Epidermal melanocyte (primary cell): Measurements from ENCODE around the gene SMG5.
A peak's percentile ranks its signal among the peaks of the same experiment; 100 is the strongest.

Experiments
- DNase-seq: peaks from one replicate; pipeline ENCODE4 v3.0.0; 2011; ENCODE audit warnings: low spot score; ENCODE audit not compliant: insufficient read length

SMG5 gene

DNA sequence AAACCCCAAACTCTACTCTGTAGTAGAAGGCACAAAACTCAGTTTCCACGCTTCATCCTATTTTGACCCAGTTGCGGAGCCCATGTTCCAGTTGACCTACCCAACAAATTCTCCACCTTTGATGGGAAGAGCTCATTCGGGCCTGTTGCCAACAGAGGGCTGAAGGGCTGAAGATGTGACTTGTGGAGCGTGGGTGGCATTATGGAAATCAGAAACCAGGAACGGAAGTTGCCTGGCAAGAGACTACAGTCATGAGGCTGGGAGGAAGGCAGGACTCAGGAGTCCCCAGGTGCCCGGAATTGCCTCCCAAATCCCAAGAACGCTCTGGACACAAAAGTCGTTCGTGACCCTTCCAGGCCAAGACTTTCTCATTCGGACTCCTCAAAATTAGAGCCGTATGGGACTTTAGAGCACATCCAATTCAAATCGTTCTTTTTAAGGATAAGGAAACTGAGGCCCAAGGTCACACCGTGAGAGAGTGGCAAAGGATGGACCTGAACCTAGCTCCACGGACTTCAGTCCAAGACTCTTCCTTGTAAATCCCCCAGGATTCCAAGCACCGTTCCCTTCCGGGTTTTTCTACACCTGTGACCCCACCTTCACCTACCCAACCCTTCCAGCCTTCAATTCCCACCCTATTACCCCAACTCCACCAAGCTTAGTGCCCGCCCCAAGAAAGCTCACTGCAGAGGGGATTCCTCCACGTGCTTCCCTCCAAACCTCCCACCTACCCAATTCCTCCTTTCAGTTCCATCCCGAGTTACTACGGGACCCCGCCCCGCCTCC lies 739 bp downstream of the SMG5 start:
- no peak for DNase-seq

DNA sequence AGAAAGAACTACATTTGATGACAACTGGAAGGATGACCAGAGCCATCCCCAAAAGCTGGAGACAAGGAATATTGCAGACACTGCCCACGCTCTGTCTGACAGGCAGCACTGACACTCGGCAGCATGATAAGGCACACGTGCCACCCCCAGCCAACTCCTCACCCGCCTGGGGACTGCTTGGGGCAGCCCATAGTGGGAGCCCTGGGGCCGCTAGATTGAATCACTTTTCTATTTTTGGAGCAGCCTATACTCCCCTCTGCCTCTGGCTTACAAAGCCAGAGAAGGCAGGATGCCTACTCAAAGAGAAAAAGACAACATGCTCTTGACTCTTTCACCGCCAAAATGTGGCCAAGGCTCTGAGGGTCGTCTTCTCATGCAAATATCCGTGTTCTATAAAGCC lies 1.3 kb downstream of the SMG5 start:
- DNase-seq: no peak

DNA sequence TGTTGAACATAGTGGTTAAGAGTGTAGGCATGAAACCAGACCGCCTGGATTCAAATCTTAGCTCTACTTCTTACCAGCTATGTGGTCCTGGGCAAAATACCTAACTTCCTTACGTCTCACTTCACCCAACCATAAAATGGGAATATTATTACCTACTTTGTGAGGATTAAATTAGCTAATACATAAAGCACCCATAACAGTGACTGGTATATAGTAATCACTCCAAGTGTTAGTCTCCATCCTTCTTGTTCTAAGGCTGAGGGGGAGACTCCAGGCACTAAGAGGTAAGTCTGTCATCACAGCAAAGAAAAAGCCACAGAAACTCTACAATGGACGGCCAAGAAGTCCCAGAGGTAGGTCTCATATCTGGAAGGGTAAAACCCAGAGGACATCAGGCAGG lies 2.8 kb downstream of the SMG5 start:
- no peak for DNase-seq

DNA sequence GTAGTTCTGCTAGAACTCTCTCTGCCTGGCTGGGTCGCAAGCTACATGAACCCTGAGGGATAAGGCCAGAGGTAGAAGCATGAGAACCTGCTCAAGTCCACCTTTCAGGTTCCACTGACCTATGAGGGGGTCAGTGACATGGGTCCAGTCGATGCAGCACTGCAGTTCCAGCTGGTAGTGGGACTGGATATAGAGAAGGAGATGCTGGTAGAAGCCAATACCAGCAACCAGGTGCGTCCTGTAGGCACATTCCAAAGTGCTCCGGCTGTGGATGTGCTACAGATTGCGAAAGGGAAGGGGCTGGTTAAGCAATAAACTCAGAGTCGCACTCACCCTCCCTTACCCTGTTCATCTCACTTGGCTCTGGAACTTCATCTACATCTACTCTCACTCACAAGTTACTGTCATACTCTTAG lies 5.7 kb downstream of the SMG5 start:
- DNase-seq: no peak

DNA sequence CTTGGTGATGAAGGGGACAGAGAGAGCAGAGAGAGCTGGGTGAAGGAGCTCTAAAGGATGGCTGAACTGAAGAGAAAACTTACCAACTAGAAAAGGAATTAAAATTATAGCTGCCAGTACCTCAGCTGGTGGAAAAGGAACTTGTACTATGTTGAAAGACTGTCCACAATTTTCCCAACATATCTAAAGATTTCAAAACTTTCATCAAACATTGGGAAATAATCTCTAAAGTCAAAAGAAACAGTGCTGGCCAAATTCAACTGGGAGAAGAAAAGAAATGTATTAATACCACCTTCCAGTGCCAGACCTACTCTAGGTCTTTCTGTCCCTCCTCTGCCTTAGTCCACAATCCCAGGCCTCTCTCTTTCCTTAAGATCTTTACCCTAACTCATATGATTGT lies 6.1 kb downstream of the SMG5 start:
- no peak for DNase-seq

DNA sequence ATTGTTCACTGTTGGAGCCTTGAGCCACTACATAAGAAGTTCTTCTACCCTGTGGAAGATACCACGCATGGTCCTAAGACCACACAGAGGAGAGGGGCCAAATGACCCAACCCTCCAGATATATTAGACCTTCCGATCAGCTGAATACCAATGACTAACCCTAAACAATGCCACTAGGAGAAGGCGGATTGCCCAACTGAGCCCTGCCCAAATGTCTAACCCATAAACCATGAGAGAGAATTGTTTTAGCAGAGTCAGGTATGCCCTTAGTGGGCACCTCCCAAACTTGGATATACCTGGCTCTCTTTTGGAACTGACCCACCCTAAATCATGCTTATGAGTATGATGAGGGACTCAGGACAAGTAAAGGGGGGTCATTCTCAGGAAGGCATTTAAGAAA lies 12.3 kb downstream of the SMG5 start:
- DNase-seq: no peak

DNA sequence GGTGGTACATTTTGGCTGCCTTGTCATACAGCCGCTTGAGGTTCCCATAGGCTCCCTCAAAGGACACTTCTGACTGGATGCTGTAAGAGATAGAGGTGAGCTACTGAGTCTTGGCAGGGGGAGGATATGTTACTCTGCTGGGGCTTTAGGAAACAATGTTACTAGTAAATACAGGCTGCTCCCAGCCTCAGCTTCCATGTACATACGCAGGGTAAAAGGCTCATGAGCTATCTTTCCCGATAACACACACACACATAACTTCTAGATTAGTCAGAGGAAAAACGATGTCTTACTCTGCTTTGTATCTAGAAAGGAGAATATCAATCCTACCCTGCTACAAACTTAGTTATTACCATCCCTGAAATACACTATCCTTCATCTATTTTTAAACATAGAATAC lies 14.3 kb downstream of the SMG5 start:
- no peak for DNase-seq

DNA sequence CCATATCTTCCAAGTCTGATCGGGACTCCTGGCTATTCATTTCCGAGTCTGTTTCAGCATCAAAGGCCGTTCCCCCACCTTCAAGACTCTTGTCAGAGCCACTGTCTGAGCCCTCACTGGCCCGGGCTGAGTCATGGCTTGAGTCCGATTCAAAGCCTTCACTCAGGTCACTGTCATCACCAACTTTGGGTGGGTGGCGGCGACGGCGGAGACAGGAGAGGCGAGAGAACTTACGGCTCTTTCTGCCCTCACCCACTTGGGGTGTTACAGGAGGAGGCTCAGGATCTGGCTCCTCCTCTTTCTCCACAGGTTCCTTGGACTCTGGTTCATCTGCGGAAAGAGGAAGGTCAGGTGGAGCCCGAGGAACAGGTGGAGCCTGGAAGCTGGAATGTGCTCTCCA lies 16.6 kb downstream of the SMG5 start:
- DNase-seq: no peak

DNA sequence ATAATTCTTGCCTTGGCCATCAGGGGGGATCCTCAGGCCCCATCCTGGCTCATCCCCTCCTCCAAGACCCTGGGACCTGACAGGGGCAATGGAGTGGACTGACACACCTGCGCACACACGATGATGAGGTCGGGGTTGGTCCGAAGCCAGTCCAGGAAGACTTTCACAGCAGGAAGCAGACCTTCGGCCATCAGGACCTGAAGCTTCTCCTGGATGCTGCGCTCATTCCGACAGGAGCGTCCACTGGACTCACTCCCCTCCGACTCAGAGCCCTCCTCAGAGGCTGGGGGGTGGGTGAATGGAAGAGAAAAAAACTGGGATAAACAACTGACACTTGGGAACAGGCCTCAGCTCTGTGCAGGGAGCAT lies 19.4 kb downstream of the SMG5 start:
- DNase-seq: no peak

DNA sequence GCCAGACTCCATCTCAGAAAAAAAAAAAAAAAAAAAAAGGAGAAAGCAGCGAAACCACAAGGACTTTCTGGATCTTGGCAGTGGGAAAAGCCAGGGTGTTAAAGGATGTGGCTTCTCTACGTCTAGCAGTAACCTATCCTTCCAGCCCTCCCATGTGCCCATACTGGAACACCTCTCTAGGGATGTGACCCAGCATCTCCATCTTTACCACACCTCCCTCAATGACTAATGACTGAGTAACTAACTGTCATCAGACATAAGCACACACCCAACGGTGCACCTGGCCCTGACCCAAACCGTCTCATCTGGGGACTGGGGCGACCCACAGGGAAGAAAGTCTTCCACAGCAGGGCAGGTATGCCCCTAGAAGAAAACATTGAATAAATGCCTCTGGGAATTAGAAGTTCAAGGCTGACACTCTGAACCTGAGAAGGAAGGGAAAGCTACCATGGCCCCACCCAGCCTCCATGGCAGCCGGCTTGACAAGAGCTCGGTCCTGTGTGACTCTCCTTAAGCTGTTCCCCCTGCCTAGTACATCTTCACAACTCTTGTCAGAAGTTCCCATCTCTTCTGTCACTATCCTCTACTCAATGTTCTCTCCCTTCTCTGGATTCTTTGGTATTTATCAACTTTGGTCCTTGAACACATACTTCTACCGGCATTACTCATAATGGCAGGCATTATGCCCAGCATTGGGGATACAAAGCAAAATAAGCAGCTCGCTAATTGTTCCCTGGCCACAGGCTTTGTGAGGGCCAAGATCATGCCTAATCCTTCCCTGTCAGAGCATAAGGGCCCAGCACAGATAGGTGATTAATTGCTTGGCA lies 20.0 kb downstream of the SMG5 start:
- peak; percentile 28 for DNase-seq

DNA sequence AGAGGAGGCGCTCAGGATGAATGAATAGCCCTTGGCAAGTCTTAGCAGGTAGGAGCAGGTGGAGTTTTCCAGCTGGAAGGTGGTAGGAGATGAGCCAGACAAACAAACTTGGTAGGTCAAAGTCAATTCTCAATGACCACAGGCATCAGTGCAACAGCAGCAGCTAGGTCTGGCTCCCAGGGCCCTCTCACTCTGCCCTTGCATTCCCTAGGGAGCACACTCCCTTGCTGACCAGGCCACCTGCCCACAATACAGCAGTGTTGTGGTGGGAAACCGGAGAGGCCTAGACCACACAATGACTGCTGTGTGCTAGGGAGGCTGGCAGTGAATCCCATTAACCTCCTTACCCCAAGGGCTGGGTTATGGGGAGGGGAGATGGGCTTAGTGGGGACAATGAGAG lies 21.7 kb downstream of the SMG5 start:
- DNase-seq: no peak

DNA sequence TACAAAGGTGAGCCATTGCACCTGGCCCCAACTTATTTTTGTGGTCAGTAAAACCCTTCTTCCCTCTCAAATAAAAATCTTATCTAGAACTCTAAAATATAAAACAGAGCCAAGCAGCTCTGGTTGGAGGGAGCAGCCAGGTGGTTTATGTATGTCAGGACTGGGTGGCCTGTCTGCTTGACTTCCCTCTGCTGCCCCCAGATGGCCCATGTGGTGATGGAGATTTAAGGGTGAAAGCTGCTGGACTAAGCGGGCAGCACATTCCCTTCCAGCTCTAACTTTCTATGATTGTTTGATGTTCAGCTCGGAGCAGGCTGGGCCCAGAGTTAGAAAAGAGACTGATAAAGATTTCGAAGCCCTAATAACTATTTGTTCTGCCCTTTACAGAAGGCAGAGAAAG lies 22.8 kb downstream of the SMG5 start:
- no peak for DNase-seq

DNA sequence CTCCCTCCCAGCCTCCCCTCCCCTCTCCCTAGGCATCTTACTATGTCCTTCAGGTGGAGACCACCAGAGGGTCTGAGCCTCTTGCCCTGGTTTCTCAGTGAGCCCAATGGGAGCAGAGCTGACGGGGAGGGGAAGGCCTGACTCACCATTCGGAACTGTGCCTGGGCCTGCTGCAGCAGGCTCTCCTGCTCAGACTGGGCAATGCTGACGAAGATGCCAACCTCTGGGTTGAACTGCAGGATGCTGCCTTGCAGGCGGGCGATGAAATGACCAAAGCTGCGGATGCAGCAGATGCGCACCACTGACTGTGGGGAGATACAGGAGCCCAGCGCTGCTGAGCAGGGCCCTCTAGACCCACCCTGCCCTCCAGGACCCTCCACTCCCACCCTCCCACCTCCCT lies 23.8 kb downstream of the SMG5 start:
- DNase-seq: no peak

DNA sequence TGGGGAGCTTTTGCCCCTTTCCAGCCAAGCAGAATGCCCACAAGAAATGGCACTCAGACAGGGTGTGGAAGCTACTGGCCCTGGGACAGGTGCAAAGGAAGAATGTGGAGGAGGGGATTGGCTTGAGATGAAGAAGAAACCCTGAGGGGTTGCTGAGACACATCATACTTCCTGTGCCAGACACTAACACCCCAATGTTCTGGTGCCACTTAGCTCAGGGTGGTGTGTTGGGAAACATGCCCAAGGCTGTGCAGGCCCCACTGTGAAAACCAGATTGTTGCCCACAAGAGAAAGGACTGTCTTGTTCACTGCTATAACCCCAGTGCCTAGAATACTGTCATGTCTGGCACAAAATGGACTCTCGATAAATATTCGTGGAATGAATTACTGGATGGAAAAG lies 24.9 kb downstream of the SMG5 start:
- no peak for DNase-seq

DNA sequence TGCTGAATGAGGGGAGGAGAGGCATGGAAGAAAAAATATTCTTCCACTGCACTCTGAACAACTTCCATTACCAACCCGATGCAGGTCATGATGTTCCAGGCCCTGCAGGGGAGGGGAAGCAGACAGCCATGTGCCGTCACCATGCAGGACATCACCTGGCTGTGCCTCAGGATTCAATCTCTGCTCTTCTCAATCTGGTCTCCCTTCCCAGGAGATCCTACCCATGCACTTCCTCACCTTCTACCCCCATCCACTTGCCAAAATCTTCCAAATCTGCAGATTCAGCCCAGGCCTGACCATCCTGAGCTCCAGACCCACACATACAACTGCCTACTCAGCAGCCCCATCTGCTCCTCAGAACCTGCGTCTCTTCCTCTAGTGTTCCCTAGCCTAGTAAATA lies 29.0 kb downstream of the SMG5 start:
- no peak for DNase-seq

DNA sequence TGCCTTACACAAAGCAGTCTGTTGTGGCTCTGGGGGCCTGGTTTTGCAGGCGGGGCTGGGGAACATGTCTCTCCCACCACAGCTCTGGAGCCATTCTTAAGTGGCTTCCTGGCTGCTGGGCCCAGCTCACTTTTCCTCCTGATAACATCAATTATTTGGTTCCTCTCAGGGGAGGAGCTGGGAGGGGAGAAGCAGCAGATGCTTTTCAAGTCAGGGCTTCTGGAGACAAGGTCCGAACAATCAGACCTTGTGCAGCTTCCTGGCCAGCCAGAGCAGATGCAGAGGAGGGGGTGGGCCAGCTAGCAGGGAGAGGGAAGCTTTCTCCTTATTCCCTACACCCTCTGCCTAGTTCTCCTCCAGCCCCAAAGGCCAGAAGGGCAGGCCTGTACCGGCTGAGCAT lies 31.1 kb downstream of the SMG5 start:
- no peak for DNase-seq

DNA sequence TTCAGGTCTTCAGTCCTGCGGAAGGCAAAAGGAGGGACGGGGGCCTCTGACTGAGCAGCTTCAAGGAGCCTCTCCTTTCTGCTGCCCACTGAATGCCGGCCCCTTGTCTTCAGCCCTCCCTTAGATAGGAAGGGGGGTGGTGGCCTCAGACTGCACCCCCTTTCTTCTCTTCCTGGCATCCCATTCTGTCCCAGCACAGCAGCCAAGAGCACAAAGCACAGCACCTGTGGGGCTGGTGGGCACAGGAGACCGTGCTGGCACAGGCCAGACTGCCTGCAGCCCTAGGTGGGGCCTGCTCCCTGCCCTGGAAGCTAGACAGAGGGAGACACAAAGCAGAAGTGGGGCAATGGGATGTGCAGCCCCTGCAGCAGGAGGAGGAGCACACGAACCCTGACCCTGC lies 33.0 kb downstream of the SMG5 start:
- no peak for DNase-seq

DNA sequence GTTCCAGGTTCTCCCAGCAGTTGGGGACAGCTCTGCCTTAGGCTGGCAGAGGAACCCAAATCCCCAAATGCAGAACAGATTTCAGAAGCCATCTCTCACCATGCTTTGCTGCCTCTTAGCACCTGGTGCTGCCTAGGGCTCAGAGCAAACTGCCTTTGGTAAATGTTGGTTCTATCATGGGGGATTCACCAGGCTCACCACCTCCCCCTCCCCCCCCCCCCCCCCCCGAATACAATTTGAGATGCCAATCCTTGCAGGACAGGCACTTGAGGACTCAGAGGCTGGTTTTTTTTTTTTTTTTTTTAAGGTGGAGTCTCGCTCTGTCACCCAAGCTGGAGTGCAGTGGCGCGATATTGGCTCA lies 34.3 kb downstream of the SMG5 start:
- DNase-seq: no peak

DNA sequence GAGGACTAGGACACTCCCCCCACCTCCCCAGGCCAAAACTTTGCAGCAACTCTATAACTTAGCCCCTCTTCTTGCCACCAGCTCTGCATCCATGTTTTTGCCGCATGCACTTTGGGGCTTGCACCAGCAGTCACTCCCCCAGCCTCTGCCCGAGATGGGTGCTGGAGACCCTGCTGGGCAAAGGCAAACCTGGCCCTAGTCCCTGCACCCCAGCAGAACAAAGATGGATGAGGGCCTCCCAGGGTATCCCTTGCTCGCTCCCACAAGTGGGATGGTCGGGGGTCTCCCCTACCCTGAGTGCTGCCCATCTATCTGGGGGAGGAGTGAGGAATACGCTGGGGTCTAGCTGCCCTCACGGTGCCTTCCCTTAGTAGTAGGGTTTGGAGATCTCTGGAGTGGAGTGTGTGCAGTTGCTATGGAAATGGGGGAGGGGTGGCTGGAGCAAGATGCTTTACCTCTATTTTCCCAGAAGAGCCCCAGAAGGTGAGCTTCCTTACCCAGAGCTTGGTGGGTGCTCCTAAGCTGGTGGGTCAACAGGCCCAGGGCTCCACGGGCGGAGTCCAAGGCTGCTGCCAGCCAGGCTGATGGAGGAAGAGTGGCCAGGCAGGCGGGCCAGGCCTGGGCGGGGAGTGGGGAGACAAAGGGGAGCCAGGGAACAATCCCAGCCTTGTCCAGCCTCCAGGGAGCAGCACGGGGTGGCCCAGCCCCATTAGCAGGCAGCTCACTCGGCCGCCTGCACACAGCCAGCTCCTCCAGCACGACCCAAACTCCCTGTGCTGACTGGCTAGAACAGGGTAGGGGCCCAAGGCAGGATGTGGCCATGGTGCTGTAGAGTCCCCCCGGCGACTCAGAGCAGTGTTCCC lies 34.9 kb downstream of the SMG5 start, which contains the start of gene PAQR6:
Gene PAQR6 (minus strand): TSS at position 597 of the 863 bp plus-strand sequence. CDS start 1,325 bp downstream, outside the sequence.
- no peak for DNase-seq

DNA sequence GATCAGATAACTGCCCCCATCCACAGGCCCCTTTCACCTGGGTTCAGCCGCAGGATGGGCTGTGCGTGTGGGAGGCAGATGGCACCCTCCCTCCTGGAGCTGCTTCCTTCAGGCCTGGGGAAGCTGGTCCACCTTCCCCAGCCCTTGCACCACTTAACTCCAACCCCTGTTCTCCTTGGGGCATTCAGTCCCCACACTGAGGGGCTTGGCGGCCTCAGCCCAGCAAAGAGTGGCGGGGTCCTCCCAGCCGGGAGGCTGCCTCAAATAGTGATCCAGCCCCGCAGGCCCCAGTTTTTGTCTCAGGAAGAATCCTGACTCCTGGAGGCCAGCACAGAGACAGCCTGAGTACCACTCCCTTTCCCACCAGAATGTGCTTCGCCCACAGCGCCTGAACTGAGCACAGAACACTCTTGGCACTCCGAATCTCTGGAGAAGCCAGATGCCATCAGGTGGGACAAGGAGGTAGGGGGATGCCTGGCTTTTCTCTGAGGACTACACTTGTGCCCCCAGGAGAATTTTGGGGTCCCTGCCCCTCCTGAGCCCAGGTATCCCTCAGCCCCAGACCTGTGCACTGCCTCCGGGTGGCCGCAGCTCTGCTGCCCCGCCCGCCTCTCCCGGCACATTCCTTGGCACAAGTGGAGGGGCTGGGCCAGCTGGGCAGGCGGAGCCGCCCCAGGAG lies 35.7 kb downstream of the SMG5 start:
- DNase-seq: no peak

DNA sequence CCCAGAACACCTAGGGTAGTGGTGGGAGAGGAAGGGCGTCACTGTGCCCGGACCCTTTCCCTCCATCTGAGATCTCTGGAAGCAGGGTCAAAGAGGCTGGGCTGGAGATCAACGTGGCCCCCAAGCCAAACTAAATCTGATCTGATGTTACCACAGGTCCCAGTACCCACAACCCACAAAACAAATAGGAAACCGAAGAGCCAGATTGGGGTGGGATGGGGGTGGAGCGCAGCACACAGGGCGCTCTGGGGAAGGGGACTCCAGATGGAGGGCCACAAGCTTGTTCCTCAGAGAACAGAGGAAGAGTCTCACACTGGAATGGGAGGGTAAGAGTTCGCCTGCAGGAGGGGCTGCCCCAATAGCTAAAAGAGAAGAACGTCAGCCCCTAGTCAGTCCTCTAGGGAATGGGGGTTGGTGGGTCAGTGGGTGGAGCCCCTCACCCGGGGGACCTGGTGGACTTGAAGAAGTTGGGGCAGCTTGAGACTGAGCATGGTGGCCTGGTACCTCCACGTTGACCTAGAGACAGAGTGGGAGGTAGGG lies 36.3 kb downstream of the SMG5 start:
- DNase-seq: no peak
